Measurements from ENCODE around the gene NPM1. TPM values are rescaled to one million over a fixed set of nuclear protein-coding genes. Genes with fewer than 3 reads are reported as not detected.
A peak's percentile ranks its signal among the peaks of the same experiment; 100 is the strongest.

The NPM1 gene
- total RNA-seq, 1 experiment from 2014 or later: 3,122 TPM

DNA sequence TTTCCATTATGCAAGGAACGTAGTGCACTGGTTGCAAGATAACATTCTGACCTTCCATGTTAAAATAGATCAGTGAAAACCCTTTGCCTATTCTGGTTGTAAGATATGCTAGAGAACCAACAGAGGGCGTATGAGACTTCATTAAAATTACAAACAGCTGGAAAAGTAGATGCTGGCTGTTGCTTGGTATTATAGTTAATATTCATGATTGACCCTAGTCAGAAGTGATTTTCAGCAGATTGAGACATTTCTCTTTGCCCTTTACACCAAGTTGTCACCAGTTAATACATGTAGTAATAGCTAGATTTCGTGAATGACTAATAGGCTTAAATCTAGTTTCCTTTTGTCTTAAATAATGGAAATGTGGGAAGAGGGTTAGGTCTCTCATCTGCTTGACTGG, 18.0 kb downstream of the NPM1 start:
- Histone ChIP-seq H2AK5ac (ENCODE audit: insufficient read length, low read length) (no peak overlapping the region), H2BK120ac (ENCODE audit: low read depth, low read length, poor library complexity, severe bottlenecking) (no peak overlapping the region), H3K18ac (ENCODE audit: insufficient read length, low read depth, low read length) (no peak overlapping the region), H2BK12ac (ENCODE audit: insufficient read length, low read depth, low read length) (no peak overlapping the region), H3K23ac (ENCODE audit: insufficient read length, low read depth, low read length) (no peak overlapping the region), H3K23me2 (ENCODE audit: insufficient read length, low read depth, low read length, poor library complexity, severe bottlenecking) (no peaks in the 10 kb centered on the region), H4K91ac (ENCODE audit: insufficient read length, low read depth, low read length) (no peak overlapping the region), H2BK15ac (ENCODE audit: low read depth, low read length) (no peak overlapping the region), H3K79me1 (ENCODE audit: insufficient read depth, low read depth, low read length, poor library complexity, severe bottlenecking) (peaks cover 8% of the 10 kb centered on the region), H3K79me2 (ENCODE audit: insufficient read depth, low read length) (peaks cover 15% of the 10 kb centered on the region; the same call in 1 of the 2 replicates), H3K27ac (ENCODE audit: insufficient read length, low read depth, low read length) (no peak overlapping the region), H2AFZ (ENCODE audit: low read length) (no peak overlapping the region), H2BK20ac (ENCODE audit: low read depth, low read length, poor library complexity, severe bottlenecking) (no peak overlapping the region), H4K8ac (replicated peaks; ENCODE audit: insufficient read length, low read depth, low read length) (no peak overlapping the region), H3K14ac (ENCODE audit: insufficient read depth, low read length) (no peak overlapping the region), H3K9ac (ENCODE audit: extremely low read depth, insufficient read length, low read length) (no peak overlapping the region), H3K27me3 (ENCODE audit: insufficient read depth, low read length) (no peaks in the 10 kb centered on the region), H3T11ph (ENCODE audit: low read length) (no peak overlapping the region), H3K4me2 (ENCODE audit: insufficient read depth, insufficient read length, low read length) (no peak overlapping the region), H2BK5ac (ENCODE audit: insufficient read length, low read length) (no peak overlapping the region), H3K9me3 (ENCODE audit: control insufficient read depth, low read depth, low read length) (no peaks in the 10 kb centered on the region), H3K56ac (ENCODE audit: insufficient read length, low read depth, low read length) (no peak overlapping the region), H4K20me1 (ENCODE audit: control insufficient read depth, insufficient read depth, insufficient read length) (no peaks in the 10 kb centered on the region), H3K4ac (ENCODE audit: low read depth, low read length) (no peak overlapping the region), H4K5ac (ENCODE audit: insufficient read length, low read depth, low read length) (no peak overlapping the region), H3K4me1 (ENCODE audit: insufficient read depth, low read length) (no peaks in the 10 kb centered on the region)
- Mint-ChIP-seq H3K27ac (peak overlapping the region in 1 of 3 experiments; percentile 72; a peak in 2 of 7 replicates), H3K9me3 (peaks cover 0 to 6% of the 10 kb centered on the region in 2 experiments; a peak in 2 of 5 replicates), H3K4me1 (peaks cover 3 to 18% of the 10 kb centered on the region in 2 experiments), H3K4me3 (no peak overlapping the region), H3K36me3 (ENCODE audit: insufficient read depth in 1 of 3, low read depth in 3 of 3) (peaks cover 65 to 79% (median 77%) of the 10 kb centered on the region in 3 experiments), H3K27me3 (ENCODE audit: low read depth) (no peaks in the 10 kb centered on the region)
- DNase-seq: no peak
- no CpG with 5 or more reads among the region's 3 CpGs for WGBS (ENCODE audit: extremely low coverage, insufficient read length, low lambda C conversion rate)
- TF ChIP-seq, protein P1, sequence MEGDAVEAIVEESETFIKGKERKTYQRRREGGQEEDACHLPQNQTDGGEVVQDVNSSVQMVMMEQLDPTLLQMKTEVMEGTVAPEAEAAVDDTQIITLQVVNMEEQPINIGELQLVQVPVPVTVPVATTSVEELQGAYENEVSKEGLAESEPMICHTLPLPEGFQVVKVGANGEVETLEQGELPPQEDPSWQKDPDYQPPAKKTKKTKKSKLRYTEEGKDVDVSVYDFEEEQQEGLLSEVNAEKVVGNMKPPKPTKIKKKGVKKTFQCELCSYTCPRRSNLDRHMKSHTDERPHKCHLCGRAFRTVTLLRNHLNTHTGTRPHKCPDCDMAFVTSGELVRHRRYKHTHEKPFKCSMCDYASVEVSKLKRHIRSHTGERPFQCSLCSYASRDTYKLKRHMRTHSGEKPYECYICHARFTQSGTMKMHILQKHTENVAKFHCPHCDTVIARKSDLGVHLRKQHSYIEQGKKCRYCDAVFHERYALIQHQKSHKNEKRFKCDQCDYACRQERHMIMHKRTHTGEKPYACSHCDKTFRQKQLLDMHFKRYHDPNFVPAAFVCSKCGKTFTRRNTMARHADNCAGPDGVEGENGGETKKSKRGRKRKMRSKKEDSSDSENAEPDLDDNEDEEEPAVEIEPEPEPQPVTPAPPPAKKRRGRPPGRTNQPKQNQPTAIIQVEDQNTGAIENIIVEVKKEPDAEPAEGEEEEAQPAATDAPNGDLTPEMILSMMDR (conservative IDR thresholded peaks at IDR 0.05): peak; percentile 48; the same call in 2 of the 3 replicates
